LNCaP clone FGC (cell line): ENCODE results near the gene TRPC4AP.

ENCODE experiments used
- DNase-seq: peaks from one replicate; pipeline ENCODE4 v3.0.0-alpha.2; 2011; ENCODE audit warnings: low read depth
- H3K4me3 ChIP-seq: 2 replicates; pipeline ENCODE4 v1.5.1; 2011; ENCODE audit warnings: mild to moderate bottlenecking, low read depth, low read length, control low read depth
- TF ChIP-seq, protein P1 (sequence below): IDR thresholded peaks from 2 replicates; pipeline ENCODE4 v1.5.1; 2012; ENCODE audit warnings: mild to moderate bottlenecking; ENCODE audit not compliant: control insufficient read depth, insufficient read depth; ENCODE audit errors: extremely low read depth

TRPC4AP gene

DNA sequence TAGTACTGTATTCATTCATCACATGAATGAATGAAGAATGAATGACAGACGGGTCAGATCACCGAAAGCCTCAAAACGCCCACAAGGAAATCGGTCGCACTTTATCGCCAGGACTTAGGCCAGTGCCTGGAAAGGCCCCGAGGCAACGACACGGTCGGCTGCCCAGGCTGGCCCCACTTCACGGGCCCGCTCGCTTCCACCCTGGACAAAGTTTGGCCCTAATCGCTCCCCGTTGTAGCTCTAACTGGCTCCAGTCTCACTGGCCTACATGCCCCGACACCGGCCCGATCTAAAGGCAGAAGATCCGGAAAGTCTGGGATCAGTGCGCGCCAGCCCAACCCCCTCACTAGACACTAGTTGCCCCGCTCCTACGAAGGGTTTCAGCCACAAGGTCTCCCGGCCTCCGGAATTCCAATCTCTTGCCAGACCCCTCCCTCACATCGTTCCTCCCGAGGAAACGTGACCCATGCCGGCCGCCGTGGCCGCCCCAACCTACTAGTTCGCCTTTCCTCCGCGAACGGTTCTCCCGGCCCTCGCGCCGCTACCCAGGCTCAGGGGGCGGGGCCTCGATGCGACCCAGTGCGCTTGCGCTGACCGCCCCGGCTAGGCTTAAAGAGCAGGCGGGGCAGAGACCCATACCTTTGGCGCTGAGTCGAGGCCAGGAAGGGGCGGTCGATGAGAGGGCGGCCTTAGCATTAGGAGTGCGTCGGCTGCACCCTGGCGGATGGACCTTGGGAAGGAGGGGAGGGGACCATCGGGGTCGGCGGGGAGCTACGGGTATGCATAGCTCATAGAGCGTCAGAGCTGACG, 137.2 kb downstream of the TRPC4AP start, which contains the start of the genes GSS and MYH7B:
Gene GSS, minus strand, starts transcription at position 576 of the 810 bp plus-strand sequence. CDS start 3,954 bp downstream, outside the sequence.
Gene MYH7B, plus strand, starts transcription at position 638 of the 810 bp plus-strand sequence. CDS start 22,138 bp downstream, outside the sequence.
- TF ChIP-seq, protein P1, sequence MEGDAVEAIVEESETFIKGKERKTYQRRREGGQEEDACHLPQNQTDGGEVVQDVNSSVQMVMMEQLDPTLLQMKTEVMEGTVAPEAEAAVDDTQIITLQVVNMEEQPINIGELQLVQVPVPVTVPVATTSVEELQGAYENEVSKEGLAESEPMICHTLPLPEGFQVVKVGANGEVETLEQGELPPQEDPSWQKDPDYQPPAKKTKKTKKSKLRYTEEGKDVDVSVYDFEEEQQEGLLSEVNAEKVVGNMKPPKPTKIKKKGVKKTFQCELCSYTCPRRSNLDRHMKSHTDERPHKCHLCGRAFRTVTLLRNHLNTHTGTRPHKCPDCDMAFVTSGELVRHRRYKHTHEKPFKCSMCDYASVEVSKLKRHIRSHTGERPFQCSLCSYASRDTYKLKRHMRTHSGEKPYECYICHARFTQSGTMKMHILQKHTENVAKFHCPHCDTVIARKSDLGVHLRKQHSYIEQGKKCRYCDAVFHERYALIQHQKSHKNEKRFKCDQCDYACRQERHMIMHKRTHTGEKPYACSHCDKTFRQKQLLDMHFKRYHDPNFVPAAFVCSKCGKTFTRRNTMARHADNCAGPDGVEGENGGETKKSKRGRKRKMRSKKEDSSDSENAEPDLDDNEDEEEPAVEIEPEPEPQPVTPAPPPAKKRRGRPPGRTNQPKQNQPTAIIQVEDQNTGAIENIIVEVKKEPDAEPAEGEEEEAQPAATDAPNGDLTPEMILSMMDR = peak; percentile 59
- H3K4me3 ChIP-seq = peak within 1 kb of the TSS; percentile 80

DNA sequence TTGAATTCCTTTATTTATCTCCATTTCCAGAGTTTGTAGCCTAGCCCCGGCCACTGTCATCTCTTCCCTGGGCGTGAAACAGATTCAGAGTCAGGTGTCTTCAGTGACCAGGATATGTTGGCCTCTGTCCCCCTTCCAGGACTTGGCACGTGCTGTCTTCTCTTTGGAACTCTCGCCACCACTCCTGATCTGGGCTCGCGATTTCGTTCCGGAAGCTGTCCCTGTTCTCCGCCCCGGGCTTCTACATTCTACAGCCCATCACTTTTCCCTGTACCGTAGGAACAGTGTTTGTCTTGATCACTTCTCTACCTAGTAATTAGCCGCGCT, 137.7 kb downstream of the TRPC4AP start:
- peak overlapping the region; percentile 80 for H3K4me3 ChIP-seq
- peak; percentile 69 for DNase-seq
- TF ChIP-seq, protein P1 = no peak

More for the DNA sequence above, 137.2 kb downstream of the TRPC4AP start, which contains the start of the genes GSS and MYH7B:
- DNase-seq = peak; percentile 85

DNA sequence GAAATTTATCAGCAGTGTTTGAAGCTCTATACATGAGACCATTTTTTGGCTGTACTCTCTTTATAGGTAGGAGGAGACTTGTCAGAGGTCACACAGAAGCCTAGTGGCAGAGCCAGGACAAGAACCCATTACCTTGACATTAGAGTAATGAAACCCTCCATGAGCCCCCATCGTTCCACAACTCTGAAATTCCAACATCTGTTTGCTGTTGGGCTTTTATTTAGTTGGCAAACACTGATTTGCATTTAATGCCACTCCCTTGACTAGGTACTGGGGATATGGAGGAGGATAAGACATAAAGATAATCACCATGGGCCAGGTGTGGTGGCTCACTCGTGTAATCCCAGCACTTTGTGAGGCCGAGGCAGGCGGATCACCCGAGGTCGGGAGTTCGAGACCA, 138.6 kb downstream of the TRPC4AP start:
- TF ChIP-seq, protein P1 = no peak
- DNase-seq = no peak
- no peak overlapping the region for H3K4me3 ChIP-seq

DNA sequence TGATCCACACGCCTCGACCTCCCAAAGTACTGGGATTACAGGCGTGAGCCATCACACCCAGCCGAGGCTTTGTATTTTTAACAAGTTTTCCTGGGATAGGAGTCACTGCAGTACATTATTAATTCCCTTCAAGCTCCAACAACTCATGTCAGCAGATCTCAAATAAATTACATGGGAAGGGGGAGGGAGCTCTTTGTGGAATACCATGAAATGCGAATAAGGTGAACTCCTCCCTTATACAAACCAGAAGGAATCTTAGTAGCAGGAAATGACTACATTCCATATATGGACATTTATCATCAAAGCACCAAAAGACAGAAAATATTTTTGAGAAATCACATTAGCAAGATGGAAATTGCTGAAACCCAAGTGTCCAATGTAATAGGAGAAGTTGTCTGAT, 139.9 kb downstream of the TRPC4AP start:
- DNase-seq = no peak
- no peak overlapping the region for H3K4me3 ChIP-seq
- TF ChIP-seq, protein P1 = no peak
